GM23248 (cell line): ENCODE results near the gene ZNF367.
"Not testable (repeated sequence)": the region's sequence is repeated elsewhere in the genome, so short reads cannot be mapped to it uniquely, and the experiment has no call there.

Experiments used
- EZH2 ChIP-seq: fragments of 200-600 bp; sonication (generic); IDR thresholded peaks from 2 replicates; pipeline ENCODE4 v1.6.1; 2018; ENCODE audit warnings: antibody characterized with exemption, mild to moderate bottlenecking; ENCODE audit not compliant: insufficient read depth, poor library complexity, severe bottlenecking
- EZH2phosphoT487 ChIP-seq: fragments of 200-600 bp; sonication (generic); IDR thresholded peaks from 2 replicates; pipeline ENCODE4 v1.6.1; 2018; ENCODE audit warnings: antibody characterized with exemption, moderate library complexity, mild to moderate bottlenecking, low read depth; ENCODE audit not compliant: insufficient read depth

DNA sequence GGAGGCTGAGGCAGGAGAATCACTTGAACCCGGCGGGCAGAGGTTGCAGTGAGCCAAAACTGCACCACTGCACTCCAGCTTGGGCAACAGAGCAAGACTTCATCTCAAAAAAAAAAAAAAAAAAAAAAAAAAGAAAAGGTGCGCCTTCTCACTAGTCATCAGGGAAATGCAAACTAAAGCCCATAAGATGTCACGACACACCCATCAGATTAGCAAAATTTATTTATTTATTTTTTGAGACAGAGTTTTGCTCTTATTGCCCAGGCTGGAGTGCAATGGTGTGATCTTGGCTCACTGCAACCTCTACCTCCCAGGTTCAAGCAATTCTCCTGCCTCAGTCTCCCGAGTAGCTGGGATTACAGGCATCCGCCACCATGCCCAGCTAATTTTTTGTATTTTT is 57.6 kb downstream of the ZNF367 start:
- TF ChIP-seq EZH2phosphoT487, EZH2: not testable (repeated sequence)
